GM18505 (cell line): ENCODE results near the gene CCL11.
"Not testable (repeated sequence)": the region's sequence is repeated elsewhere in the genome, so short reads cannot be mapped to it uniquely, and the experiment has no call there.

Experiments used
- ATAC-seq: cut with Tn5 transposase; IDR thresholded peaks from one replicate; pipeline ENCODE4 v1.9.1; 2021; ENCODE audit not compliant: unreplicated experiment
- POLR2A ChIP-seq: IDR thresholded peaks from 4 replicates; pipeline ENCODE4 v1.6.1; 2011; ENCODE audit warnings: borderline replicate concordance; ENCODE audit not compliant: insufficient read depth, insufficient read length; ENCODE audit errors: extremely low read depth

CCL11 gene

GRCh38 chr17:34305606-34306005 lies 20.1 kb downstream of the CCL11 start:
- no peak for TF ChIP-seq POLR2A
- ATAC-seq = no peak

DNA sequence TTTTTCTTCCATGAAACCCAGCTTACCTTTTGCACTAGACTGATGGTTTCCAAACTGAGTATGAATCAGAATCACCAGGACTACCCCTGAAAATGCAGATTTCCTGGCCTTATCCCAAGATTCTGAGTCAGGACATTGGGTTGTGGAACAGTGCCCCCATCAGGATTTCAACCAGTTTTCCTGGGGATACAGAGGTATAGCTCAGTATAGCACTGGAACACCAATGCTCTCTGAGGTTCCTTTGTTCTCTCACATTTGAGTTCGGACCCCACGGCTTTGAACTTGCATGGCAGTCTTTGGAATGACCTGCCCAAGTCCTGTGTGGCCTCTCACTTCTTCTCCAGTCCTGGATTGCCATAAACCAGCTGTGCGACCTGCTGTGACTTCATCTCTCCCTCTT lies 20.9 kb downstream of the CCL11 start:
- no peak for TF ChIP-seq POLR2A
- ATAC-seq = no peak

DNA sequence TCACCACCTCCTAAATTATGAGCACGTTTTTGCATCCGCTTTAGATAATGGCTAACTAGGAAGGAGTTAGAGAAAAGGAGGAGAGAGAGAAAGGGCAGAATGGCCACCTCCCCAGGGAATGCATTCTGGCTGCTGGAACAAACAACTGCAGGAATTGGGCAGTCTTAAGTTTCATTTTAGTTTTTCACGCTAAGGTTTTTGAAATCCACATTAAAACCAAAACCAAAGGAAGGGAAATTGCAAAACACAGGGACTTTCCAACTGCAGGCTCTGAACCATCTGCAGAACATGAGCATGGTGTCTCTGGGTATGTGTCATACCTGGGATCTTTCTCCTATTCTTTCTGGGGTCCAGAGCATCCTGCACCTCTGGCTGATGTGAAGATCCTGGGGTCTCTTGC lies 21.6 kb downstream of the CCL11 start:
- no peak for ATAC-seq
- no peak for TF ChIP-seq POLR2A

DNA sequence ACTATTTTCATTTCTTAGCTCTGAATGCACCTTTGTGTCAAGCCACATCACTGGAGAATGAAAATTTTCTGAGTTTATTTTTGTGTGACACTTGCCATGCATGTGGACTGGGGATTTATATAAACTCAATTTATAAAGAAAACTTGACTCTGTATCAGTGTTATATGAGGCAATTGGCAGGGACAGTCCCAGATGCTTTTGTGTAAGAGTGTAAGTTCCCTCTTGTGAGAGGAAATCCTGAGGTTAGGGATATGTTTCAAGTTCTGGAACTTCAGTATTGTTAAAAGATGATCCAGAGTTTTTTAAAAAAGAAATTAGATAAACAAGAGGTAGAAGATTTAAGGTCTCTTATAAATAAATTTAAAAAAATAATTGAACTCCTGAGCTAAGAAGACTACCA lies 22.8 kb downstream of the CCL11 start:
- ATAC-seq = no peak
- no peak for TF ChIP-seq POLR2A

GRCh38 chr17:34311291-34311690 lies 25.7 kb downstream of the CCL11 start:
- ATAC-seq = no peak
- TF ChIP-seq POLR2A = no peak

DNA sequence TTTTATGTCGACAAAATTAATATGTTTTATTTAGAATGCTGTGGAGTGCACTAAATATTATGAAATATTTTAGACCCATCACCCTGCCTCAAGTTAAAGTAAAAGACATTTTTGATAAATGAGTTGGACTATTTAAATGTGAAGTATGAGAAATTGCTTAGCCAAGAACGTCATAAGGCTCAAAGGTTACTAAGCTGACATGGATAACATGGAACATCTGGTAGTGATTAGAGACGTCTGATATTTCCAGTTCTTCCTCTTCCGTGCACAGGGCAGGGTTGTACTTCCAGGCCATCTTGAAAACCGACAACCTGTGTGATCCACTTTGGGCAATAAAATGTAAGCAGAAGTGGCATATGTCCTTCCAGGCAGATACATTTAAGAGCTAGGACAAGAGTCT lies 26.5 kb downstream of the CCL11 start:
- ATAC-seq = no peak
- no peak for TF ChIP-seq POLR2A

GRCh38 chr17:34313164-34313563 lies 27.6 kb downstream of the CCL11 start:
- TF ChIP-seq POLR2A = no peak
- ATAC-seq = no peak

- no peak for TF ChIP-seq POLR2A
Observed at GRCh38 chr17:34314279-34314678, 28.7 kb downstream of the CCL11 start.

DNA sequence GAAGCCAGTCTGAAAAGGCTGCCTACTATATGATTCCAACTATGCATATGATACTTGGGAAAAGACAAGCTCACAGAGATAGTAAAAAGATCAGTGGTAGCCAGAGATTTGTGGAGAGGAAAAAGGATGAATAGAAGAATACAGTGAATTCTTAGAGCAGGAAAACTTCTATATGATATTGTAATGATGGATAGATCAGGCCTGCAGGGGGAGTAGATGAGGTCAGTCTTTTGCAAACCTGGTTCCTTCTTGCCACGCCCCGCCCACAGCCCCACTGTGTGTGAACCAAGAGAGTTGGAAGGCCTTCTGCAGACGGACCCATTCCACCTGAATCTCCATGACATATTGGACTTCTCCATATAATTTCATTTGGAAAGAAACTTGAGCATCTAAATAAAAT lies 32.9 kb downstream of the CCL11 start:
- no peak for ATAC-seq
- no peak for TF ChIP-seq POLR2A

More at GRCh38 chr17:34314279-34314678, 28.7 kb downstream of the CCL11 start:
- no peak for ATAC-seq

DNA sequence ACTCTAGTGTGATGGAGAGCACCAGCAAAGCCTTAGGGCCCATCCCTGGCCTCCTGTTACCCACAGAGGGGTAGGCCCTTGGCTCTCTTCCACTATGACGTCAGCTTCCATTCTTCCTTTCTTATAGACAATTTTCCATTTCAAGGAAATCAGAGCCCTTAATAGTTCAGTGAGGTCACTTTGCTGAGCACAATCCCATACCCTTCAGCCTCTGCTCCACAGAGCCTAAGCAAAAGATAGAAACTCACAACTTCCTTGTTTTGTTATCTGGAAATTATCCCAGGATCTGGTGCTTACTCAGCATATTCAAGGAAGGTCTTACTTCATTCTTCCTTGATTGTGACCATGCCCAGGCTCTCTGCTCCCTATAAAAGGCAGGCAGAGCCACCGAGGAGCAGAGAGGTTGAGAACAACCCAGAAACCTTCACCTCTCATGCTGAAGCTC lies 33.5 kb downstream of the CCL11 start, which contains the start of gene CCL8:
Gene CCL8 (plus strand): TSS at position 397 of the 445 bp plus-strand sequence. CDS start 67 bp downstream, outside the sequence.
- no peak for TF ChIP-seq POLR2A

GRCh38 chr17:34321964-34322363 lies 36.4 kb downstream of the CCL11 start:
- ATAC-seq = no peak
- TF ChIP-seq POLR2A = no peak

More for the DNA sequence above, 33.5 kb downstream of the CCL11 start, which contains the start of gene CCL8:
- ATAC-seq = no peak

GRCh38 chr17:34327580-34327979 lies 42.0 kb downstream of the CCL11 start:
- ATAC-seq = not testable (repeated sequence)

DNA sequence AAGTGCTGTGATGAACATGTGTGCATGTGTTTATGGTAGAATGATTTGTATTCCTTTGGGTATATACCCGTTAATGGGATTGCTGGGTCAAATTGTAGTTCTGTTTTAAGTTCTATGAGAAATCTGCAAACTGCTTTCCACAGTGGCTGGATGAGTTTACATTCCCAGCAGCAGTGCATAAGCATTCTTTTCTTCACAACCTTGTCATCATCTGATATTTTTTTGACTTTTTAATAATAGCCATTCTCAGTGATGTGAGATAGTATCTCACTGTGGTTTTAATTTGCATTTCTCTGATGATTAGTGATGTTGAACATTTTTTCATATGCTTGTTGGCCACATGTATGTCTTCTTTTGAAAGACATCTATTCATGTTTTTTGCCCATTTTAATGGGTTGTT lies 52.2 kb downstream of the CCL11 start:
- ATAC-seq = no peak
- no peak for TF ChIP-seq POLR2A
